WI38 (cell line): Measurements from ENCODE around the gene HDAC5.
"Not testable (repeated sequence)": the region's sequence is repeated elsewhere in the genome, so short reads cannot be mapped to it uniquely, and the experiment has no call there.

Experiments
- H3K4me3 ChIP-seq: 2 replicates; pipeline ENCODE4 v1.5.1; 2011; ENCODE audit warnings: low read depth, mild to moderate bottlenecking, control low read depth, low read length
- CTCF ChIP-seq: IDR thresholded peaks from 2 replicates; pipeline ENCODE4 v1.5.1; 2012; ENCODE audit warnings: low read depth, mild to moderate bottlenecking, control low read depth, low read length

Gene HDAC5

GRCh38 chr17:44144966-44145739, 21.7 kb upstream of the HDAC5 start:
- H3K4me3 ChIP-seq = no peak overlapping the region
- no peak for TF ChIP-seq CTCF

- not testable (repeated sequence) for H3K4me3 ChIP-seq
These were observed 20.5 kb upstream of the HDAC5 start for GRCh38 chr17:44143921-44144320.

GRCh38 chr17:44137891-44138709, 14.7 kb upstream of the HDAC5 start:
- no peak for TF ChIP-seq CTCF
- H3K4me3 ChIP-seq = peak overlapping the region; percentile 50

- H3K4me3 ChIP-seq = no peak overlapping the region
- TF ChIP-seq CTCF = no peak
These were observed 11.5 kb upstream of the HDAC5 start for GRCh38 chr17:44134752-44135568.

GRCh38 chr17:44133918-44134476, 10.6 kb upstream of the HDAC5 start:
- no peak overlapping the region for H3K4me3 ChIP-seq
- TF ChIP-seq CTCF = no peak

GRCh38 chr17:44132275-44132821, 8.9 kb upstream of the HDAC5 start:
- TF ChIP-seq CTCF = no peak

GRCh38 chr17:44131372-44131771, 7.9 kb upstream of the HDAC5 start:
- H3K4me3 ChIP-seq = not testable (repeated sequence)

More at GRCh38 chr17:44132275-44132821, 8.9 kb upstream of the HDAC5 start:
- H3K4me3 ChIP-seq = no peak overlapping the region
